Activated CD4-positive, CD25-positive, alpha-beta regulatory T cell treated with anti-CD3 and anti-CD28 coated beads, Interleukin-2, amount 50 U/mL, for 72 hours (primary cell): ENCODE results near the gene KCNH6.

Experiments
- DNase-seq: peaks from one replicate; pipeline ENCODE4 v3.0.0; 2021

The KCNH6 gene

GRCh38 chr17:63489291-63489690 lies 33.9 kb upstream of the KCNH6 start:
- no peak for DNase-seq

GRCh38 chr17:63490329-63490728 lies 32.8 kb upstream of the KCNH6 start:
- DNase-seq: no peak

GRCh38 chr17:63490858-63491400 lies 32.2 kb upstream of the KCNH6 start:
- no peak for DNase-seq

- no peak for DNase-seq
These were observed 31.7 kb upstream of the KCNH6 start for GRCh38 chr17:63491413-63491812.

- DNase-seq: no peak
These were observed 31.1 kb upstream of the KCNH6 start for GRCh38 chr17:63491977-63492618.

- DNase-seq: no peak
These were observed 30.2 kb upstream of the KCNH6 start for GRCh38 chr17:63492940-63493339.

GRCh38 chr17:63493411-63493810 lies 29.7 kb upstream of the KCNH6 start:
- DNase-seq: no peak

- DNase-seq: no peak
These were observed 28.7 kb upstream of the KCNH6 start for GRCh38 chr17:63494300-63494928.

GRCh38 chr17:63495491-63495890 lies 27.7 kb upstream of the KCNH6 start:
- DNase-seq: no peak

- DNase-seq: no peak
These were observed 27.0 kb upstream of the KCNH6 start for GRCh38 chr17:63496177-63496576.

- no peak for DNase-seq
These were observed 26.3 kb upstream of the KCNH6 start for GRCh38 chr17:63496663-63497400.

- no peak for DNase-seq
These were observed 25.3 kb upstream of the KCNH6 start for GRCh38 chr17:63497708-63498483.

GRCh38 chr17:63498626-63499195 lies 24.4 kb upstream of the KCNH6 start:
- no peak for DNase-seq

- no peak for DNase-seq
These were observed 22.4 kb upstream of the KCNH6 start for GRCh38 chr17:63500543-63501390.

GRCh38 chr17:63503341-63503705 lies 19.8 kb upstream of the KCNH6 start:
- no peak for DNase-seq

GRCh38 chr17:63504261-63504660 lies 18.9 kb upstream of the KCNH6 start:
- DNase-seq: no peak

- DNase-seq: no peak
These were observed 17.8 kb upstream of the KCNH6 start for GRCh38 chr17:63505341-63505740.

- DNase-seq: no peak
These were observed 16.5 kb upstream of the KCNH6 start for GRCh38 chr17:63506627-63507026.

GRCh38 chr17:63511331-63511730 lies 11.8 kb upstream of the KCNH6 start:
- no peak for DNase-seq

GRCh38 chr17:63512388-63512787 lies 10.8 kb upstream of the KCNH6 start:
- no peak for DNase-seq

- DNase-seq: no peak
These were observed 10.1 kb upstream of the KCNH6 start for GRCh38 chr17:63512896-63513644.
